Rectal smooth muscle tissue (tissue), 1 donor: ENCODE results near the gene ZSCAN12.

Experiments
- H3K27ac ChIP-seq: one replicate; pipeline ENCODE4 v1.7.0; 2013; ENCODE audit warnings: low read depth, low read length, inconsistent platforms
- H3K27me3 ChIP-seq: one replicate; pipeline ENCODE4 v1.7.0; 2013; ENCODE audit warnings: low read length; ENCODE audit not compliant: control insufficient read depth, insufficient read depth
- H3K36me3 ChIP-seq: one replicate; pipeline ENCODE4 v1.7.0; 2013; ENCODE audit warnings: low read length; ENCODE audit not compliant: control insufficient read depth, insufficient read depth
- H3K4me1 ChIP-seq: one replicate; pipeline ENCODE4 v1.7.0; 2013; ENCODE audit warnings: low read length; ENCODE audit not compliant: control insufficient read depth, insufficient read depth
- H3K4me3 ChIP-seq: one replicate; pipeline ENCODE4 v1.7.0; 2013; ENCODE audit warnings: low read length
- H3K9ac ChIP-seq: one replicate; pipeline ENCODE4 v1.7.0; 2013; ENCODE audit warnings: low read length

The ZSCAN12 gene

GRCh38 chr6:28347119-28347518 is 52.4 kb downstream of the ZSCAN12 start:
- Histone ChIP-seq H3K9ac (no peak overlapping the region), H3K36me3 (no peaks in the 10 kb centered on the region), H3K4me3 (no peak overlapping the region), H3K27me3 (no peaks in the 10 kb centered on the region), H3K27ac (no peak overlapping the region), H3K4me1 (no peaks in the 10 kb centered on the region)

- peaks cover 3% of the 10 kb centered on the region for H3K4me1 ChIP-seq
- no peaks in the 10 kb centered on the region for H3K36me3 ChIP-seq
- no peak overlapping the region for H3K9ac ChIP-seq
Observed at GRCh38 chr6:28345201-28345600, 54.3 kb downstream of the ZSCAN12 start.

GRCh38 chr6:28343898-28344677 is 55.5 kb downstream of the ZSCAN12 start:
- Histone ChIP-seq H3K36me3 (no peaks in the 10 kb centered on the region), H3K4me3 (no peak overlapping the region), H3K27ac (no peak overlapping the region), H3K27me3 (no peaks in the 10 kb centered on the region), H3K4me1 (peaks cover 3% of the 10 kb centered on the region), H3K9ac (no peak overlapping the region)

More at GRCh38 chr6:28345201-28345600, 54.3 kb downstream of the ZSCAN12 start:
- no peak overlapping the region for H3K4me3 ChIP-seq
- H3K27ac ChIP-seq: no peak overlapping the region
- H3K27me3 ChIP-seq: no peaks in the 10 kb centered on the region

- H3K9ac ChIP-seq: no peak overlapping the region
- H3K4me3 ChIP-seq: no peak overlapping the region
- no peaks in the 10 kb centered on the region for H3K27me3 ChIP-seq
- H3K27ac ChIP-seq: no peak overlapping the region
- peaks cover 5% of the 10 kb centered on the region for H3K4me1 ChIP-seq
- no peaks in the 10 kb centered on the region for H3K36me3 ChIP-seq
Observed at GRCh38 chr6:28340310-28341095, 59.0 kb downstream of the ZSCAN12 start.

- Histone ChIP-seq H3K27me3 (no peaks in the 10 kb centered on the region), H3K36me3 (no peaks in the 10 kb centered on the region), H3K4me3 (peak overlapping the region; percentile 94), H3K9ac (peak overlapping the region; percentile 79), H3K4me1 (peaks cover 18% of the 10 kb centered on the region), H3K27ac (peak overlapping the region; percentile 100)
Observed at GRCh38 chr6:28337121-28337520, 62.4 kb downstream of the ZSCAN12 start.

GRCh38 chr6:28336284-28337120 is 63.0 kb downstream of the ZSCAN12 start:
- Histone ChIP-seq H3K4me3 (peak overlapping the region; percentile 94), H3K27me3 (no peaks in the 10 kb centered on the region), H3K27ac (peak overlapping the region; percentile 100), H3K36me3 (no peaks in the 10 kb centered on the region), H3K9ac (peak overlapping the region; percentile 79), H3K4me1 (peaks cover 17% of the 10 kb centered on the region)

GRCh38 chr6:28335564-28336283 is 63.8 kb downstream of the ZSCAN12 start, which contains the start of gene ZSCAN31:
Gene ZSCAN31, minus strand, starts transcription at chr6:28336148. Its CDS starts 6,465 bp downstream, at chr6:28329683.
- H3K27ac ChIP-seq: peak within 1 kb of the TSS; percentile 100

GRCh38 chr6:28335040-28335563 is 64.4 kb downstream of the ZSCAN12 start:
- no peaks in the 10 kb centered on the region for H3K36me3 ChIP-seq
- peak overlapping the region; percentile 94 for H3K4me3 ChIP-seq

More at GRCh38 chr6:28335564-28336283, 63.8 kb downstream of the ZSCAN12 start, which contains the start of gene ZSCAN31:
- H3K27me3 ChIP-seq: no peaks in the 10 kb centered on the region
- H3K4me1 ChIP-seq: peaks cover 15% of the 10 kb centered on the region
- peak within 1 kb of the TSS; percentile 94 for H3K4me3 ChIP-seq
- H3K36me3 ChIP-seq: no peaks in the 10 kb centered on the region
- H3K9ac ChIP-seq: peak within 1 kb of the TSS; percentile 79

GRCh38 chr6:28334286-28335039 is 65.1 kb downstream of the ZSCAN12 start:
- no peaks in the 10 kb centered on the region for H3K27me3 ChIP-seq
- H3K4me1 ChIP-seq: peaks cover 15% of the 10 kb centered on the region
- H3K27ac ChIP-seq: peak overlapping the region; percentile 100
- H3K36me3 ChIP-seq: no peaks in the 10 kb centered on the region
- H3K4me3 ChIP-seq: peak overlapping the region; percentile 94
- H3K9ac ChIP-seq: no peak overlapping the region

More at GRCh38 chr6:28335040-28335563, 64.4 kb downstream of the ZSCAN12 start:
- H3K27me3 ChIP-seq: no peaks in the 10 kb centered on the region
- peaks cover 15% of the 10 kb centered on the region for H3K4me1 ChIP-seq
- H3K9ac ChIP-seq: peak overlapping the region; percentile 79
- peak overlapping the region; percentile 100 for H3K27ac ChIP-seq

- no peaks in the 10 kb centered on the region for H3K27me3 ChIP-seq
- peaks cover 15% of the 10 kb centered on the region for H3K4me1 ChIP-seq
- H3K36me3 ChIP-seq: no peaks in the 10 kb centered on the region
- no peak overlapping the region for H3K9ac ChIP-seq
- no peak overlapping the region for H3K4me3 ChIP-seq
- H3K27ac ChIP-seq: peak overlapping the region; percentile 100
Observed at GRCh38 chr6:28333599-28334018, 65.9 kb downstream of the ZSCAN12 start.

GRCh38 chr6:28333047-28333446 is 66.5 kb downstream of the ZSCAN12 start:
- Histone ChIP-seq H3K27ac (peak overlapping the region; percentile 100), H3K9ac (no peak overlapping the region), H3K4me3 (no peak overlapping the region), H3K27me3 (no peaks in the 10 kb centered on the region), H3K36me3 (no peaks in the 10 kb centered on the region), H3K4me1 (peaks cover 15% of the 10 kb centered on the region)
